Neural cell (in vitro differentiated cells): ENCODE data around the gene EML6. TPM values are rescaled to one million over a fixed set of nuclear protein-coding genes. Genes with fewer than 3 reads are reported as not detected.

ENCODE experiments used
- H2AFZ ChIP-seq: fragments of 200-600, 300-800 bp; sonication (generic), shearing (Covaris generic); 2 replicates; pipeline ENCODE4 v1.6.0; 2014; ENCODE audit warnings: low read depth, mild to moderate bottlenecking, antibody characterized with exemption, low read length, moderate library complexity
- H3F3A ChIP-seq: fragments of 200-600 bp; shearing (Covaris generic); 2 replicates; pipeline ENCODE4 v1.6.1; 2016; ENCODE audit warnings: mild to moderate bottlenecking, moderate library complexity, mixed read lengths, antibody characterized with exemption, low read length; ENCODE audit not compliant: insufficient read depth, poor library complexity, severe bottlenecking
- H3K27ac ChIP-seq: fragments of 200-600, 300-800 bp; sonication (generic), shearing (Covaris generic); 2 replicates; pipeline ENCODE4 v1.5.1; 2014; ENCODE audit warnings: mild to moderate bottlenecking, low read length, moderate library complexity
- H3K27me3 ChIP-seq: fragments of 300-800, 200-600 bp; sonication (generic), shearing (Covaris generic); 2 replicates; pipeline ENCODE4 v1.6.0; 2014; ENCODE audit warnings: mild to moderate bottlenecking, low read depth, low read length, moderate library complexity; ENCODE audit not compliant: insufficient read depth
- H3K36me3 ChIP-seq: fragments of 300-800, 200-600 bp; sonication (generic), shearing (Covaris generic); 2 replicates; pipeline ENCODE4 v1.5.1; 2014; ENCODE audit warnings: mild to moderate bottlenecking, antibody characterized with exemption, low read length, moderate library complexity; ENCODE audit not compliant: insufficient read depth
- H3K4me2 ChIP-seq: fragments of 300-800, 200-600 bp; sonication (generic), shearing (Covaris generic); 2 replicates; pipeline ENCODE4 v1.6.0; 2014; ENCODE audit warnings: mild to moderate bottlenecking, low read length
- H3K4me3 ChIP-seq: fragments of 300-800, 200-600 bp; sonication (generic), shearing (Covaris generic); 2 replicates; pipeline ENCODE4 v1.5.1; 2014; ENCODE audit warnings: mild to moderate bottlenecking, low read length, moderate library complexity
- H3K79me2 ChIP-seq: fragments of 200-600 bp; shearing (Covaris generic); replicated peaks from 2 replicates; pipeline ENCODE4 v1.6.0; 2014; ENCODE audit warnings: mild to moderate bottlenecking, low read length, moderate library complexity; ENCODE audit not compliant: insufficient read depth
- H3K9ac ChIP-seq: fragments of 300-800, 200-600 bp; sonication (generic), shearing (Covaris generic); 2 replicates; pipeline ENCODE4 v1.6.1; 2016; ENCODE audit warnings: mild to moderate bottlenecking, low read length, mixed read lengths
- H3K9me2 ChIP-seq: fragments of 200-600 bp; shearing (Covaris generic); 2 replicates; pipeline ENCODE4 v1.6.1; 2016; ENCODE audit warnings: mild to moderate bottlenecking, low read length, mixed read lengths; ENCODE audit not compliant: insufficient read depth
- H3K9me3 ChIP-seq: fragments of 200-600, 300-800 bp; sonication (generic), shearing (Covaris generic); 2 replicates; pipeline ENCODE4 v1.6.1; 2016; ENCODE audit warnings: mild to moderate bottlenecking, mixed run types, low read length, moderate library complexity, mixed read lengths
- H4K20me1 ChIP-seq: fragments of 200-600 bp; shearing (Covaris generic); 2 replicates; pipeline ENCODE4 v1.6.1; 2016; ENCODE audit warnings: mild to moderate bottlenecking, mixed run types; ENCODE audit not compliant: insufficient read depth
- EP300 ChIP-seq: fragments of 450-650 bp; conservative IDR thresholded peaks from 2 replicates; pipeline ENCODE4 v1.6.1; 2014; ENCODE audit warnings: antibody characterized with exemption, mild to moderate bottlenecking, moderate library complexity; ENCODE audit not compliant: poor library complexity, severe bottlenecking
- EZH2 ChIP-seq: fragments of 200-600, 300-800 bp; shearing (Covaris generic), sonication (generic); IDR thresholded peaks from 2 replicates; pipeline ENCODE4 v1.6.1; 2014; ENCODE audit warnings: antibody characterized with exemption, low read length, borderline replicate concordance, mild to moderate bottlenecking; ENCODE audit not compliant: insufficient read depth, poor library complexity, severe bottlenecking
- MXI1 ChIP-seq: fragments of 450-650 bp; conservative IDR thresholded peaks from 2 replicates; pipeline ENCODE4 v1.6.1; 2014; ENCODE audit warnings: antibody characterized with exemption, mild to moderate bottlenecking; ENCODE audit not compliant: poor library complexity, severe bottlenecking
- POLR2AphosphoS5 ChIP-seq: IDR thresholded peaks from 2 replicates; pipeline ENCODE4 v1.6.1; 2012
- RAD21 ChIP-seq: fragments of 450-650 bp; conservative IDR thresholded peaks from 2 replicates; pipeline ENCODE4 v1.6.1; 2014; ENCODE audit warnings: antibody characterized with exemption, mild to moderate bottlenecking, moderate library complexity
- REST ChIP-seq: IDR thresholded peaks from 2 replicates; pipeline ENCODE4 v1.6.1; 2012; ENCODE audit warnings: borderline replicate concordance
- SMC3 ChIP-seq: fragments of 450-650 bp; conservative IDR thresholded peaks from 2 replicates; pipeline ENCODE4 v1.6.1; 2014; ENCODE audit warnings: antibody characterized with exemption, mild to moderate bottlenecking, moderate library complexity; ENCODE audit not compliant: poor library complexity
- TAF1 ChIP-seq: IDR thresholded peaks from 2 replicates; pipeline ENCODE4 v1.6.1; 2012; ENCODE audit warnings: low read depth
- polyA plus RNA-seq: library from polyadenylated mRNA; depleted of rRNA; stranded (reverse); fragments of >200 nt; gene quantifications from 2 replicates; pipeline ENCODE4 v1.2.3, GENCODE V29; 2014
- TF ChIP-seq, protein P1 (sequence below): fragments of 450-650 bp; IDR thresholded peaks from 2 replicates; pipeline ENCODE4 v1.5.1; 2014; ENCODE audit warnings: antibody characterized with exemption, mild to moderate bottlenecking, moderate library complexity; ENCODE audit not compliant: poor library complexity, severe bottlenecking

The EML6 gene
- polyA plus RNA-seq, 1 donor from 2014 or later, result 13.4 TPM

DNA sequence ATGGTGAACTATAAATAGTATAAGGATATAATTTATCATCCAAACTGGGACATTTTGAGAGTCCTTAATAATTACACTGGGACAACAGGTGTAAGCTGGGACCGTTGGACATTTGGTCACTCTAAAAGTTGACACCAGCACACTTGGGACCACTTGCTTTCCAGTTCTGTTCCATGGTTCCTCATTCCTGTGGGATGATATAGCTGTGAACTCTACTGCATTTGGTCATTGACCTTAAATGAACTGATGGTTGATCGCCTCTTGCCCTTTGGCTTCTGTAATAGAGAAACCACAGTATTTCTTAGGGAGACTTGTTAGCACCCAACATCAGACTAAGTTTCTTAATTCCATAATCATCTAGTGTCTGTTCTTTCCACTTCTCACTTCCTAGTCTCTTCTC is 46.7 kb downstream of the EML6 start:
- Histone ChIP-seq H3K9ac (no peak overlapping the region), H3F3A (no peaks in the 10 kb centered on the region), H3K4me2 (no peak overlapping the region), H3K79me2 (no peaks in the 10 kb centered on the region), H4K20me1 (no peaks in the 10 kb centered on the region), H3K27me3 (no peaks in the 10 kb centered on the region), H2AFZ (no peak overlapping the region), H3K36me3 (no peaks in the 10 kb centered on the region), H3K4me3 (no peak overlapping the region), H3K27ac (no peak overlapping the region), H3K9me3 (peaks cover 5% of the 10 kb centered on the region), H3K9me2 (no peaks in the 10 kb centered on the region)
- TF ChIP-seq, protein P1, sequence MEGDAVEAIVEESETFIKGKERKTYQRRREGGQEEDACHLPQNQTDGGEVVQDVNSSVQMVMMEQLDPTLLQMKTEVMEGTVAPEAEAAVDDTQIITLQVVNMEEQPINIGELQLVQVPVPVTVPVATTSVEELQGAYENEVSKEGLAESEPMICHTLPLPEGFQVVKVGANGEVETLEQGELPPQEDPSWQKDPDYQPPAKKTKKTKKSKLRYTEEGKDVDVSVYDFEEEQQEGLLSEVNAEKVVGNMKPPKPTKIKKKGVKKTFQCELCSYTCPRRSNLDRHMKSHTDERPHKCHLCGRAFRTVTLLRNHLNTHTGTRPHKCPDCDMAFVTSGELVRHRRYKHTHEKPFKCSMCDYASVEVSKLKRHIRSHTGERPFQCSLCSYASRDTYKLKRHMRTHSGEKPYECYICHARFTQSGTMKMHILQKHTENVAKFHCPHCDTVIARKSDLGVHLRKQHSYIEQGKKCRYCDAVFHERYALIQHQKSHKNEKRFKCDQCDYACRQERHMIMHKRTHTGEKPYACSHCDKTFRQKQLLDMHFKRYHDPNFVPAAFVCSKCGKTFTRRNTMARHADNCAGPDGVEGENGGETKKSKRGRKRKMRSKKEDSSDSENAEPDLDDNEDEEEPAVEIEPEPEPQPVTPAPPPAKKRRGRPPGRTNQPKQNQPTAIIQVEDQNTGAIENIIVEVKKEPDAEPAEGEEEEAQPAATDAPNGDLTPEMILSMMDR, result no peak
- TF ChIP-seq EP300, result no peak
- no peak for TF ChIP-seq RAD21
- TF ChIP-seq POLR2AphosphoS5, result no peak
- TF ChIP-seq MXI1, result no peak
- TF ChIP-seq REST, result no peak

GRCh38 chr2:54770676-54771075 is 47.2 kb downstream of the EML6 start:
- Histone ChIP-seq H3K9ac (no peak overlapping the region), H3K9me2 (no peaks in the 10 kb centered on the region), H3K27me3 (no peaks in the 10 kb centered on the region), H3K9me3 (peaks cover 9% of the 10 kb centered on the region), H3K27ac (no peak overlapping the region), H3K79me2 (no peaks in the 10 kb centered on the region), H3K4me2 (no peak overlapping the region), H3K4me3 (no peak overlapping the region), H4K20me1 (no peaks in the 10 kb centered on the region), H2AFZ (no peak overlapping the region), H3K36me3 (no peaks in the 10 kb centered on the region), H3F3A (no peaks in the 10 kb centered on the region)
- TF ChIP-seq TAF1 (no peak), EP300 (no peak), RAD21 (no peak), SMC3 (no peak), REST (no peak), MXI1 (no peak), EZH2 (no peak), POLR2AphosphoS5 (no peak)
- TF ChIP-seq, protein P1, result no peak
